Spleen (tissue), 7 donors: ENCODE data around the gene SOX15.

Experiments
- POLR2AphosphoS5 ChIP-seq, 3 donors: sonication (generic); formaldehyde crosslinking; IDR thresholded peaks; one replicate each; pipeline ENCODE4 v1.5.1; 2017; ENCODE audit warnings: antibody characterized with exemption in 3 of 3
- TF ChIP-seq, protein P1 (sequence below), 11 experiments: fragments of 200-600 bp in 7 of 11; fragments of 450-650 bp in 4 of 11; sonication (generic) in 4 of 11; IDR thresholded peaks in 8 of 11; conservative IDR thresholded peaks in 3 of 11; 1 replicate in 7 of 11; 2 replicates in 4 of 11; pipeline versions ENCODE4 v1.4.0 to v1.8.0; 2016 to 2021; ENCODE audit warnings: antibody characterized with exemption in 11 of 11, inconsistent platforms in 4 of 11, mild to moderate bottlenecking in 1 of 11
- donor health status: DM: no; HTN: no; CAD: no; lungs with moderate emphysema.
- donor health status: DM: no; HTN: no; CAD: no.
- donor health status: DM: no; HTN: no; CAD: no.

DNA sequence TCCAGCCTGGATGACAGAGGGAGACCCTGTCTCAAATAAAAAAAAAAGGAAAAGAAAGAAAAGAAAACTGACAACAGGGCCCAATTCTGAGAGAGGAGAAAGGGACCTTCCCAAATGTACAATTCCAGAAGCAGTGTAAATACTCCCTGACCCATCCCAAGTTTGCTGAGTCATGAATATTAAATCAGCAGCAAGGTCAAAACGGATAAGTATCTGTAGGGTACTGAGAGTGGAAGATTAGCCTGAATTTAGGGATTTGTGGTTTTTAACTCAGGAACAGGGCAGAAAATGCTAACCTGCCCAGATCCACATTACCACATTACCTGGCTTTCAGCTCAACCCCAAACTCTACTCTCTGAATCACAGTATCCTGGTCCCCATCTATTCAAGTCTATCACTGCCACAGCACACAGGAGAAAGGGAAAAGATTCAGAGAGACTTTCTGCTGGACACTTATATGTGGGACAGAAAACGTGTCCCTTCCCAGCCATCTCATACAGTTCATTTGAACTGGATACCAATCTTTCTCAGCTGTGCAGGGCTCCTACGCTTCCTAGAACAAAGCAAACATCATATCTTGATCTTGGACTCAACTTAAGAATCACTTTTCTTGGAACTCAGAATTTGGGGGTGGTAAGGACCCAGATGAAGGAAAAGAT lies 21.9 kb upstream of the SOX15 start:
- TF ChIP-seq, protein P1, sequence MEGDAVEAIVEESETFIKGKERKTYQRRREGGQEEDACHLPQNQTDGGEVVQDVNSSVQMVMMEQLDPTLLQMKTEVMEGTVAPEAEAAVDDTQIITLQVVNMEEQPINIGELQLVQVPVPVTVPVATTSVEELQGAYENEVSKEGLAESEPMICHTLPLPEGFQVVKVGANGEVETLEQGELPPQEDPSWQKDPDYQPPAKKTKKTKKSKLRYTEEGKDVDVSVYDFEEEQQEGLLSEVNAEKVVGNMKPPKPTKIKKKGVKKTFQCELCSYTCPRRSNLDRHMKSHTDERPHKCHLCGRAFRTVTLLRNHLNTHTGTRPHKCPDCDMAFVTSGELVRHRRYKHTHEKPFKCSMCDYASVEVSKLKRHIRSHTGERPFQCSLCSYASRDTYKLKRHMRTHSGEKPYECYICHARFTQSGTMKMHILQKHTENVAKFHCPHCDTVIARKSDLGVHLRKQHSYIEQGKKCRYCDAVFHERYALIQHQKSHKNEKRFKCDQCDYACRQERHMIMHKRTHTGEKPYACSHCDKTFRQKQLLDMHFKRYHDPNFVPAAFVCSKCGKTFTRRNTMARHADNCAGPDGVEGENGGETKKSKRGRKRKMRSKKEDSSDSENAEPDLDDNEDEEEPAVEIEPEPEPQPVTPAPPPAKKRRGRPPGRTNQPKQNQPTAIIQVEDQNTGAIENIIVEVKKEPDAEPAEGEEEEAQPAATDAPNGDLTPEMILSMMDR (IDR thresholded peaks at IDR 0.05 in 8 of 11, conservative IDR thresholded peaks at IDR 0.05 in 3 of 11) = no peak
- TF ChIP-seq POLR2AphosphoS5 (IDR thresholded peaks at IDR 0.05) = no peak
